GM10248 (cell line): ENCODE data around the gene RPS19.

ENCODE experiments used
- CTCF ChIA-PET: fragments of 300-600 bp; sonication (Branson Sonifier 250); formaldehyde crosslinking; extraction: SDS; loops from one replicate; lab custom pipeline; 2021; ENCODE audit warnings: antibody characterized with exemption; lab: Yijun Ruan, JAX
- POLR2A ChIA-PET: fragments of 350-650 bp; sonication (Branson Sonifier 250); formaldehyde crosslinking; extraction: SDS; loops from one replicate; lab custom pipeline; 2020; ENCODE audit warnings: antibody characterized with exemption; lab: Yijun Ruan, JAX
- DNase-seq: peaks from one replicate; pipeline ENCODE4 v3.0.0; 2012; ENCODE audit errors: extremely low spot score
- TF ChIP-seq, protein P1 (sequence below): IDR thresholded peaks from 2 replicates; pipeline ENCODE4 v1.5.1; 2012; ENCODE audit warnings: mild to moderate bottlenecking, low read depth; ENCODE audit errors: extremely low read depth, missing control alignments, control extremely low read depth

RPS19 gene

DNA sequence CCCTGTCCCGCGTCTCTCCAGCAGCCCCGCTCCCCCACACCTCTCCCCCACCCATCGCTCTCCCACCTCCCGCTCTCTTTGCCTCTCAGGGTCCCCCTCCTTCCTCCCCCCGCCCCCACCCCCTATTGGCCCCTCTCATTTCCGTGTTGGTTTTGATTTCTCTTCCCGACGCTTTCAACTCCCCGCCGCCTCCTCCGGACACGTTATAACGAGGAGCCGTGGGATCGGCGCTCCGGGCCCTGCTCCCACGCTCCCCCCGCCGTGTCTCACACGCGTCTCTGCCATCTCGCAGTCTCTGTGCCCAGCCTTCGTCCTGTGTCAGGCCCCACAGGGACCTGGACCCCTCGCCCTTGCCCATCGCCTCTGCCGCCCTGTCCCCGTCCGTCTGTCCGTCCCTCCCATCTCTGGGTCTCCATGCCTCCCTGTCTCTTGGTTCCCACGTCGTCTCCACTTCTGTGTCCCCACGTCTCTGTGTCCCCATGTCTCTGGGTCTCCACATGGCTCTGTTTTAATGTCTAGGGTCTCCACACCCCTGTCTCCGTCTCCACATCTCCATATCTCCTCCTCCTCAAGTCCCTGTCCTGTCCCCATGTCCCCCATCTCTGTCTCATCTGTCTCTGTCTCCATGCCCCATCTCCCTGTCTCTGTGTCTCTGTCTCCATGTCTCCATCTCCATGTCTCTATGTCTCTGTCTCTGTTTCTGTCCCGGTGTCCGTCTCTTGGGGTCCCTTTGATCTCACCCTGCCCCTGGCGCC, 55.1 kb downstream of the RPS19 start:
- DNase-seq: no peak
- ChIA-PET CTCF (no interaction called here), POLR2A (no interaction called here)
- TF ChIP-seq, protein P1, sequence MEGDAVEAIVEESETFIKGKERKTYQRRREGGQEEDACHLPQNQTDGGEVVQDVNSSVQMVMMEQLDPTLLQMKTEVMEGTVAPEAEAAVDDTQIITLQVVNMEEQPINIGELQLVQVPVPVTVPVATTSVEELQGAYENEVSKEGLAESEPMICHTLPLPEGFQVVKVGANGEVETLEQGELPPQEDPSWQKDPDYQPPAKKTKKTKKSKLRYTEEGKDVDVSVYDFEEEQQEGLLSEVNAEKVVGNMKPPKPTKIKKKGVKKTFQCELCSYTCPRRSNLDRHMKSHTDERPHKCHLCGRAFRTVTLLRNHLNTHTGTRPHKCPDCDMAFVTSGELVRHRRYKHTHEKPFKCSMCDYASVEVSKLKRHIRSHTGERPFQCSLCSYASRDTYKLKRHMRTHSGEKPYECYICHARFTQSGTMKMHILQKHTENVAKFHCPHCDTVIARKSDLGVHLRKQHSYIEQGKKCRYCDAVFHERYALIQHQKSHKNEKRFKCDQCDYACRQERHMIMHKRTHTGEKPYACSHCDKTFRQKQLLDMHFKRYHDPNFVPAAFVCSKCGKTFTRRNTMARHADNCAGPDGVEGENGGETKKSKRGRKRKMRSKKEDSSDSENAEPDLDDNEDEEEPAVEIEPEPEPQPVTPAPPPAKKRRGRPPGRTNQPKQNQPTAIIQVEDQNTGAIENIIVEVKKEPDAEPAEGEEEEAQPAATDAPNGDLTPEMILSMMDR: no peak

- DNase-seq: no peak
- ChIA-PET POLR2A (no interaction called here), CTCF (no interaction called here)
- TF ChIP-seq, protein P1: no peak
These were observed 55.8 kb downstream of the RPS19 start for GRCh38 chr19:41915776-41916414.

DNA sequence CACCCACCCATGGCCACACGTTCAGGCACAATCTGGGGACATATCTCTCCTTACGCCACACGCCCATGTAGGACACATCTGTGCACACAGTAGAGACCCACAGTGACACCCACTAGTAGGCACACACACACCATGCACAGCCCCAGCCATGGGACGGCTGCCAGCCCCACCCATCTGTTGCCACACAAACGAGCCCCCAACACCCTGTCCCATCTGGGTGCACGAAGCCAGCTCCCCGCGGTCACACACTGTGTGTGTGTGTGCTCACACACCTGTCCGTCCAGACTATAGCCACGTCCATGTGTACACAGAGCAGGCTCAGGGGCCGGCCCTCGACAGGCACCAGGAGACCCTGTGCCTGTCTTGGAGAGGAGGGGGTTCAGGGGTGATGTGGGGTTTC, 57.6 kb downstream of the RPS19 start:
- no peak for DNase-seq
- ChIA-PET CTCF (no interaction called here), POLR2A (no interaction called here)
- TF ChIP-seq, protein P1: no peak

GRCh38 chr19:41918095-41918494, 58.0 kb downstream of the RPS19 start:
- ChIA-PET POLR2A (no interaction called here), CTCF (no interaction called here)
- DNase-seq: no peak
- TF ChIP-seq, protein P1: no peak

- TF ChIP-seq, protein P1: no peak
- CTCF ChIA-PET: no interaction called here
- POLR2A ChIA-PET: interaction anchor here (0.6 kb wide), 1 partner anchor 59 kb away, joined by 3 read pairs; no protein-coding TSS in a partner anchor
- no peak for DNase-seq
These were observed 58.7 kb downstream of the RPS19 start for GRCh38 chr19:41918653-41919244.

DNA sequence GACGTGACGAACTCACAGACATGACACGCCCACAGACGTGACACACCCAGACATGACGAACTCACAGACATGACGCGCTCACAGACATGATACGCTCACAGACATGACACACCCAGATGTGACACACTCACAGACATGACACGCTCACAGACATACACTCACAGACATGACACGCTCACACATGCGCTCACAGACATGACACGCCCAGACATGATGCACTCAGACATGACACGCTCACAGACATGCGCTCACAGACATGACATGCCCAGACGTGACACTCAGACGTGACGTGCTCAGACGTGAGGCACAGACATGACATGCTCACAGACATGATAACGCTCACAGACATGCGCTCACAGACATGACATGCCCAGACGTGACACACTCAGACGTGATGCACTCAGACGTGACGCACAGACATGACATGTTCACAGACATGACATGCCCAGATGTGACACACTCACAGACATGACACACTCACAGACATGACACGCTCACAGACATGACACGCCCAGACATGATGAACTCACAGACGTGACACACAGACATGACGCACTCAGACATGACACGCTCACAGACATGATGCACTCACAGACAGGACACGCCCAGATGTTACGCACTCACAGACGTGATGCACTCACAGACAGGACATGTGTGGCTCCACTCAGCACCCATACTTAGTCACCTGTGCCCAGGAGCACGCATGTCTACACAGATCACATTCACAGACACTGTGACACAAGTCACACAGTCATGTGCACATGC, 60.1 kb downstream of the RPS19 start:
- no peak for DNase-seq
- POLR2A ChIA-PET: no interaction called here
- CTCF ChIA-PET: no interaction called here
- TF ChIP-seq, protein P1: no peak
